CD14-positive monocyte (primary cell): ENCODE data around the gene PKDREJ. TPM values are rescaled to one million over a fixed set of nuclear protein-coding genes. Genes with fewer than 3 reads are reported as not detected.
A peak's percentile ranks its signal among the peaks of the same experiment; 100 is the strongest.

Experiments
- DNase-seq, 3 donors: peaks; one replicate each; pipeline ENCODE4 v3.0.0-alpha.2; 2011 to 2022
- H2AFZ ChIP-seq: 2 replicates; pipeline ENCODE4 v1.6.0; 2012; ENCODE audit warnings: mild to moderate bottlenecking, low read depth, low read length, inconsistent platforms; ENCODE audit not compliant: insufficient read depth, poor library complexity, severe bottlenecking
- H3K27ac ChIP-seq, 2 donors: 1 replicate in 1 of 2; 2 replicates in 1 of 2; pipeline ENCODE4 v1.5.1; 2012 to 2013; ENCODE audit warnings: low read length in 2 of 2, control low read depth in 1 of 2, inconsistent platforms in 1 of 2, low read depth in 1 of 2, mild to moderate bottlenecking in 1 of 2
- H3K27me3 ChIP-seq, 2 donors: one replicate each; pipeline versions ENCODE4 v1.6.0 to v1.6.1; 2011 to 2013; ENCODE audit warnings: low read length in 2 of 2; ENCODE audit not compliant: control insufficient read depth in 2 of 2, insufficient read depth in 2 of 2
- H3K36me3 ChIP-seq, 2 donors: replicated peaks in 1 of 2; 1 replicate in 1 of 2; 2 replicates in 1 of 2; pipeline versions ENCODE4 v1.5.1 to v1.6.1; 2012 to 2013; ENCODE audit warnings: low read length in 2 of 2, control low read depth in 1 of 2, inconsistent platforms in 1 of 2, mild to moderate bottlenecking in 1 of 2; ENCODE audit not compliant: insufficient read depth in 2 of 2, control insufficient read depth in 1 of 2
- H3K4me1 ChIP-seq, 2 donors: 1 replicate in 1 of 2; 2 replicates in 1 of 2; pipeline versions ENCODE4 v1.5.1 to v1.6.1; 2012 to 2013; ENCODE audit warnings: low read length in 2 of 2, control low read depth in 1 of 2, inconsistent platforms in 1 of 2, mild to moderate bottlenecking in 1 of 2, moderate library complexity in 1 of 2; ENCODE audit not compliant: insufficient read depth in 2 of 2, control insufficient read depth in 1 of 2
- H3K4me2 ChIP-seq: replicated peaks from 2 replicates; pipeline ENCODE3; 2012; ENCODE audit warnings: low read length, moderate library complexity, mild to moderate bottlenecking; ENCODE audit not compliant: poor library complexity, severe bottlenecking; ENCODE audit errors: extremely low read depth
- H3K4me3 ChIP-seq, 3 experiments: fragments of 200-600 bp in 1 of 3; sonication (generic) in 1 of 3; replicated peaks in 1 of 3; 1 replicate in 2 of 3; 2 replicates in 1 of 3; pipeline ENCODE4 v1.5.1; 2011 to 2013; ENCODE audit warnings: low read length in 3 of 3, mild to moderate bottlenecking in 3 of 3, control low read depth in 2 of 3, low read depth in 2 of 3, inconsistent platforms in 1 of 3, moderate library complexity in 1 of 3
- H3K79me2 ChIP-seq: 2 replicates; pipeline ENCODE4 v1.6.0; 2012; ENCODE audit warnings: mild to moderate bottlenecking, control low read depth, inconsistent platforms, low read length, moderate library complexity; ENCODE audit not compliant: insufficient read depth
- H3K9ac ChIP-seq: 2 replicates; pipeline ENCODE4 v1.6.0; 2017; ENCODE audit warnings: low read length, mild to moderate bottlenecking; ENCODE audit not compliant: insufficient read depth, poor library complexity, severe bottlenecking
- H3K9me3 ChIP-seq, 2 donors: replicated peaks in 1 of 2; 1 replicate in 1 of 2; 2 replicates in 1 of 2; pipeline versions ENCODE4 v1.5.1 to v1.6.1; 2012 to 2013; ENCODE audit warnings: low read length in 2 of 2, control low read depth in 1 of 2; ENCODE audit not compliant: control insufficient read depth in 1 of 2, insufficient read depth in 1 of 2
- H4K20me1 ChIP-seq: 2 replicates; pipeline ENCODE4 v1.6.0; 2012; ENCODE audit warnings: mild to moderate bottlenecking, low read length, control low read depth, moderate library complexity; ENCODE audit not compliant: insufficient read depth
- H3K27ac Mint-ChIP-seq, 7 donors: one replicate each; pipeline ENCODE4 v1.8.0; 2020; ENCODE audit warnings: mild to moderate bottlenecking in 7 of 7, mixed read lengths in 7 of 7, moderate library complexity in 6 of 7, inconsistent platforms in 2 of 7
- H3K27me3 Mint-ChIP-seq, 3 donors: one replicate each; pipeline ENCODE4 v1.8.0; 2021 to 2022; ENCODE audit warnings: low read depth in 3 of 3, mild to moderate bottlenecking in 3 of 3, mixed read lengths in 3 of 3, moderate library complexity in 3 of 3, inconsistent platforms in 1 of 3
- H3K36me3 Mint-ChIP-seq, 2 donors: one replicate each; pipeline ENCODE4 v1.8.0; 2020; ENCODE audit warnings: mixed read lengths in 2 of 2, inconsistent platforms in 1 of 2, mild to moderate bottlenecking in 1 of 2
- H3K4me1 Mint-ChIP-seq: one replicate; pipeline ENCODE4 v1.8.0; 2020; ENCODE audit warnings: mild to moderate bottlenecking, mixed read lengths
- H3K4me3 Mint-ChIP-seq, 2 donors: one replicate each; pipeline ENCODE4 v1.8.0; 2020; ENCODE audit warnings: mild to moderate bottlenecking in 2 of 2, mixed read lengths in 2 of 2, moderate library complexity in 1 of 2
- H3K9me3 Mint-ChIP-seq, 7 donors: one replicate each; pipeline ENCODE4 v1.8.0; 2020 to 2022; ENCODE audit warnings: mixed read lengths in 7 of 7, mild to moderate bottlenecking in 6 of 7, moderate library complexity in 6 of 7, inconsistent platforms in 2 of 7
- CTCF ChIP-seq: fragments of 200-600 bp; IDR thresholded peaks from one replicate; pipeline ENCODE4 v1.8.0; 2022; ENCODE audit warnings: antibody characterized with exemption, mild to moderate bottlenecking
- WGBS: methylation state at CpG from one replicate; pipeline ENCODE4 v1.1.5; 2013; ENCODE audit warnings: missing lambda C conversion rate; ENCODE audit not compliant: insufficient coverage; 5-methylcytosine and 5-hydroxymethylcytosine counted together
- intact Hi-C, 2 donors: fragments of 100-400 bp; cut with micrococcal nuclease; formaldehyde crosslinking; loops; one replicate each; pipeline versions ENCODE4 v1.15.0 to v1.15.1; 2023
- polyA plus RNA-seq, 3 donors: library from polyadenylated mRNA; depleted of rRNA in 1 of 3; unstranded in 2 of 3; stranded (reverse) in 1 of 3; fragments of 300-500 nt in 2 of 3; fragments of >200 nt in 1 of 3; fragmentation: Illumina TruSeq in 2 of 3; gene quantifications; 1 replicate in 2 of 3; 2 replicates in 1 of 3; pipeline ENCODE4 v1.2.3, GENCODE V29; 2012 to 2021

The PKDREJ gene
- polyA plus RNA-seq, 3 donors = not detected

GRCh38 chr22:46250783-46251125 is 12.4 kb downstream of the PKDREJ start:
- peaks cover 4% of the 10 kb centered on the region for H3K79me2 ChIP-seq
- H3K9me3 Mint-ChIP-seq = peaks cover 0 to 5% (median 0%) of the 10 kb centered on the region in 7 donors
- TF ChIP-seq CTCF = no peak
- peak overlapping the region; percentile 58 to 88 (median 67) for H3K4me3 ChIP-seq
- H3K4me1 Mint-ChIP-seq = peaks cover 26% of the 10 kb centered on the region
- intact Hi-C loops = loop anchor here in 1 of 2 donors (5.0 kb wide), 1 partner anchor 98 kb away; the partner anchor contains the start of gene PPARA
- H3K4me1 ChIP-seq = peaks cover 14 to 19% of the 10 kb centered on the region in 2 donors
- peaks cover 6% of the 10 kb centered on the region in 2 donors for H3K36me3 Mint-ChIP-seq
- no peaks in the 10 kb centered on the region for H3K36me3 ChIP-seq
- H3K4me2 ChIP-seq = peak overlapping the region; percentile 91
- no peaks in the 10 kb centered on the region for H3K9me3 ChIP-seq
- H3K27ac ChIP-seq = peak overlapping the region in 1 of 2 donors; percentile 81
- no peak for DNase-seq
- WGBS = 6% methylated on average over 25 of the region's 25 CpGs
- peak overlapping the region; percentile 33 to 84 (median 72) for H3K27ac Mint-ChIP-seq
- no peaks in the 10 kb centered on the region for H3K27me3 ChIP-seq
- H3K4me3 Mint-ChIP-seq = peak overlapping the region; percentile 89 to 93
- no peaks in the 10 kb centered on the region for H4K20me1 ChIP-seq
- peak overlapping the region; percentile 95 for H2AFZ ChIP-seq
- peak overlapping the region; percentile 77 for H3K9ac ChIP-seq
- H3K27me3 Mint-ChIP-seq = peaks cover 0 to 4% (median 0%) of the 10 kb centered on the region in 3 donors

GRCh38 chr22:46250035-46250782 is 12.9 kb downstream of the PKDREJ start, which contains the start of gene CDPF1:
Gene CDPF1, minus strand, starts transcription at chr22:46250293. Its CDS starts 2,009 bp downstream, at chr22:46248284.
- WGBS = under 1% methylated on average over 89 of the region's 89 CpGs
- peak; percentile 77 to 84 (median 82) for DNase-seq
- H2AFZ ChIP-seq = peak within 1 kb of the TSS; percentile 95

More at GRCh38 chr22:46250035-46250782, 12.9 kb downstream of the PKDREJ start, which contains the start of gene CDPF1:
- peaks cover 0 to 5% (median 0%) of the 10 kb centered on the region in 7 donors for H3K9me3 Mint-ChIP-seq
- Histone ChIP-seq H4K20me1 (no peaks in the 10 kb centered on the region), H3K27me3 (no peaks in the 10 kb centered on the region), H3K4me3 (peak within 1 kb of the TSS; percentile 58 to 88 (median 67)), H3K79me2 (peaks cover 4% of the 10 kb centered on the region), H3K36me3 (peaks cover 0 to 1% of the 10 kb centered on the region in 2 donors), H3K27ac (peak within 1 kb of the TSS; percentile 61 to 81), H3K9me3 (no peaks in the 10 kb centered on the region), H3K9ac (peak within 1 kb of the TSS; percentile 77), H3K4me2 (peak within 1 kb of the TSS; percentile 91), H3K4me1 (peaks cover 14 to 19% of the 10 kb centered on the region in 2 donors)
- peaks cover 7 to 9% of the 10 kb centered on the region in 2 donors for H3K36me3 Mint-ChIP-seq
- H3K27me3 Mint-ChIP-seq = peaks cover 0 to 4% (median 0%) of the 10 kb centered on the region in 3 donors
- peak within 1 kb of the TSS; percentile 33 to 84 (median 72) for H3K27ac Mint-ChIP-seq
- TF ChIP-seq CTCF = no peak
- intact Hi-C loops = loop anchor here in 1 of 2 donors (5.0 kb wide), 1 partner anchor 98 kb away; the partner anchor contains the start of gene PPARA
- H3K4me3 Mint-ChIP-seq = peak within 1 kb of the TSS; percentile 89 to 93
- peaks cover 26% of the 10 kb centered on the region for H3K4me1 Mint-ChIP-seq
